DMS153 treated with DMSO at 0.1 percent for 48 hours (cell line): Measurements from ENCODE around the gene MMRN2.
"Not testable (repeated sequence)": the region's sequence is repeated elsewhere in the genome, so short reads cannot be mapped to it uniquely, and the experiment has no call there.

Experiments used
- DNase-seq: peaks from one replicate; lab custom pipeline; 2025; ENCODE audit not compliant: unreplicated experiment; lab: John Stamatoyannopoulos, UW

The MMRN2 gene

GRCh38 chr10:86942441-86943315 lies 14.7 kb downstream of the MMRN2 start:
- DNase-seq, result no peak

DNA sequence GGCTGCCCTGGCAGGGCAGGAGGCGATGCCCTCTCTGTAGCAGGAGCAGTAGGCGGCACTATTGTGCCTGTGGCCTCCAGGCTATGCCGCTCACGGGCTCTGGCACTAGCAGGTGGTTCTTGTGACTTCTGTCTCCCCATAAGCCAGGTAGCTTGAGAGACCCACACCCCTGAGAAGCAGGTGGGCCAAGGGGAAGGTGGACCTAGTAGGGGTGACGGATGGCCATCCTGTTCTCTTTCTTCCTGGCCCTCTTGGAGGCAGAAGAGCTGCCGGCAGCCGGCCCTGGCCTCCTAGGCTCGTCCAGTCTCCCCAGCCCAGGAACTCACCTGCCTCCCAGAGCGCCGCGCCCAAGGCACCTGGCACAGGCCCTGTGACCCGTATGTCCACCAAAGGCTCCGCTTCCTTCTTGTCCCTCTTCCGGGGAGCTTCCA lies 15.4 kb downstream of the MMRN2 start:
- no peak for DNase-seq

GRCh38 chr10:86941426-86941825 lies 16.0 kb downstream of the MMRN2 start:
- DNase-seq, result no peak

DNA sequence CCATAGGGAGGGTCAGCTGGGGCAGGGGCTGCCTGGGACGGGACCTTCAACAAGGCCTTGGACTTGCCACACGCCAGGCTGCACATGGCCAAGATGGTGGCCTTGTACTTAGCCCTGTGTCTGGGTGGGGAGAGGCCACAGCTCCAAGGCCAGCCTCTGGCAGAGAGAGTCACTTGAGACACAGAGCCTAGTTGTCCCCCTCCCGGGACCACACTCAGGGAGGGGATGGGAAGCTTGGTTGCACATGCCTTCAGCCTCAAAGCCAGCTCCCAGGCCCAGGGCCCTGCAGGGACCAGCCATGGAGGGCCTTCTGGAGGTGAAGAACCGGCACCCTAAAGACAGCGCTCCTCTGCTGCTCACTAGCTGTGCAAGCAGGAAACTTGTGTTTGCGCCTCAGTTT lies 16.7 kb downstream of the MMRN2 start:
- no peak for DNase-seq

- DNase-seq, result not testable (repeated sequence)
These were observed 17.3 kb downstream of the MMRN2 start for GRCh38 chr10:86940076-86940475.

DNA sequence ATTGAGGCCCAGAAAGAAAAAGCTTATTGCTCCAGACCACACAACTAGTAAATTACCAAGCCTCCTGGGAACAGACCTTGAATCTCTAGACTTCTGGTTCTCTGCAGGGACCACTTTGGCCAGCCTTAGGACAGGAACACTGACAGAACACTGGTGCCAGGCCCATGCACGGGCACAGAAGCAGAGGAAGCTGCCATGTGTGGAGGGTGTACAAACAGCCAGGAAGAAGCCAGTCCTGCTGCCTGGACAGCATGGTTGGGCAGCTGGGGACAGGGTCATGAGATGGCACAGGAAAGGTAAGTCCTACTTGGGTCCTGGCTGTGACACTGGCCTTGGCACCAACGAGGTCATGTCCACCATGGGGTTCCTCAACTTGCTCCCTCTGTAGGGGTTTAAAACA lies 19.2 kb downstream of the MMRN2 start:
- no peak for DNase-seq

DNA sequence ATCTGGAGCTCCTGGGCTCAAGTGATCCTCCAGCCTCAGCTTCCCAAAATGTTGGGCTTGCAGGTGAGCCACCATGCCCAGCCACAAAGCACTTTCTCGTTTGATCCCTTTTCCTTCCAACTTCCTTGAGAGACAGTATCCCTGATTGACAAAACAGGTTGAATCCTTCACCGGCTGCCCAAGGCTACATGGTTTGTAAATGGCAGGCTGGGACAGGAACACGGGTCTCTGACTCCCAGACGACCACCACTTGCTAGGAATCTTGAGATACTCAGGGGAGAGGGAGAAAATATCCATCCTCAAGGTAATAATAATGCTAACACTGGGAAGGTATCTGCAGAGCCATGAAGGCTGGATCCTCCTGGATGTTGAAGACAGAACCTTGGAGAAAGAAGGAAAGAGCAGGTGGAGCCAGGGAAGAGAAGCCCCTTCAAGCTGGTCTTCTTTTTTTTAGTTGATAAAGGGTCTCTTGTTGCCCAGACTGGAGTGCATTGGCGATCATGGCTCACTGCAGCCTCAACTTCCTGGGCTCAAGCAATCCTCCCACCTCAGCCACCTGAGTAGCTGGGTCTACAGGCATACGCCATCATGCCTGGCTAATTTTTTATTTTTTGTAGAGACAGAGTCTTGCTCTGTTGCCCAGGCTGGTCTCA lies 19.8 kb downstream of the MMRN2 start:
- DNase-seq, result no peak

GRCh38 chr10:86936661-86937501 lies 20.5 kb downstream of the MMRN2 start:
- no peak for DNase-seq

DNA sequence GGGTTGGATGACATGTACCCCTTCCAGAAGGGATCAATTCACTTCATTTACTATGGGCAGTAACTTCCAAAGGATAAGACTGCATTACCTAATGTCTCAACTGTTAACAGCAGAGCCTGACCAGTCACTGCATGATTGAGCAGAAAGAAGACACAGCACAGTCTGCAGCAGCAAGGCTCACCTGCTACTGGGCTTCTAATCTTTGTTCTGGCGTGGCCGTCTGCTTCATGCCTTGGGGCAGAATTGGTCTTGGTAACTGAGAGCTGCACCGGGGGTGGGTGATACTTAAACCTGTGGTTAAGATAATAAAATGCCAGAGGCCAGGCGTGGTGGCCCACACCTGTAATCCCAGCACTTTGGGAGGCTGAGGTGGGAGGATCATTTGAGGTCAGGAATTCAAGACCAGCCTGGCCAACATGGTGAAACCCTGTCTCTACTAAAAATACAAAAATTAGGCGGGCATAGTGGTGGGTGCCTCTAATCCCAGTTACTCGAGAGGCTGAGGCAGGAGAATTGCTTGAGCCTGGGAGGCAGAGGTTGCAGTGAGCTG lies 23.2 kb downstream of the MMRN2 start:
- DNase-seq, result not testable (repeated sequence)

DNA sequence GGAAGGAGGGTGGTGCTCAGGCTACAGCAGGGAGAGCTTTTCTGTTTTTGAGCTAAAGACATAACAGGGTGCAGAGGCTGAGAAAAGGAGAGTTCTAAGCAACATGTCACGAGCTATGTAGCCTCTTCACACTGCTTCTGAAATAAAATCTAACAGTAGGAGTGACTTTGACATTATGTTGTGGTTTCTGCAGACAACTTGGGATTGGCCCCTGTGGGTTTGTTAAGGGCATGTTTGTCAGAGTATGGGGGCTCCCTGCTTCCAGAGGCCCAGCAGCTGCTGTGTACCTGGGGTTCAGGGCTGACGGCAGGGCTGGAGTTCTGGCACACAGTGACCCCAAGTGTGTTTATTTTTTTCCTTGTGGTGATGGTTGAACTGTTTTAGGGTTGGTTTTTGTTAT lies 24.7 kb downstream of the MMRN2 start:
- DNase-seq, result no peak

DNA sequence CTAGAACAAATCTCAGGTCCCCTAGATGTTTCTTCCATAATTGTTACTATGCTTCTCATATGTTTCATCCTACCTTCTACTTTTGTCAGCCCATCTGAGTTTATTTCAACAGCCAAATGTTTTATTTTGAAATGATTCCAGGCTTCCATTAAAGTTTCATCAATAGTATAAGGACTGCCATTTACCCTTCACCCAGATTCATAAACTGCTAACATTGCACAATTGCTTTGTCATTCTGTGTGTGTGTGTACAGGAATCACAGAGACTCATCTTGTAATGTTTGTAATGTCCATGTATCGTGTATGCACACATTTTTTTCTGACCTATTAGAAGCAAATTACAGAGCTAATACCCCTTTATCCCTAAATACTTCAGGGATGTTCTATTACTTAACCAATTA lies 25.5 kb downstream of the MMRN2 start:
- DNase-seq, result no peak

- DNase-seq, result no peak
These were observed 27.7 kb downstream of the MMRN2 start for GRCh38 chr10:86929468-86930380.

DNA sequence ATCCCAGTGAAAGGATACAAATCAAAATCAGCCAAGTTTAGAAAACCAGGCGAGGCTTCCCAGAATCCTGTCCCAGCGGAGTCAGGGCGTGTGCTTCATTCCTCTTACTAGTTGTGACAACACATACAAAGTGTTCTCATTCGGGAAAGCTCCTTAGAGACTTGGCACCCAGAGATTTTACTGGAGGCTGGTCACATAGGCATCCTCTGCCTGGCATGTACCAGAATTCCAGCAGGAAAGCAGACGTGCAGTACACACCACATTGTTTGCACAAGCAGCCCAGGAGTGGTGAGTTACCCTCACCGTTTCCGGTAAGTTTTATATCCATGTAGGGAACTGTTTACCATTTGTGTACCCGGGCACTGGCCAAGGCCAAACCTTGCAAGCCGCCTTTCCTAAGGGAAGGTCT lies 34.9 kb downstream of the MMRN2 start:
- no peak for DNase-seq

- no peak for DNase-seq
These were observed 39.4 kb downstream of the MMRN2 start for GRCh38 chr10:86918022-86918471.

GRCh38 chr10:86914734-86915133 lies 42.7 kb downstream of the MMRN2 start:
- DNase-seq, result no peak

GRCh38 chr10:86905429-86905828 lies 52.0 kb downstream of the MMRN2 start:
- DNase-seq, result no peak

- DNase-seq, result no peak
These were observed 52.8 kb downstream of the MMRN2 start for GRCh38 chr10:86904600-86904999.

GRCh38 chr10:86900955-86901354 lies 56.5 kb downstream of the MMRN2 start:
- DNase-seq, result no peak

GRCh38 chr10:86899670-86900276 lies 57.6 kb downstream of the MMRN2 start:
- DNase-seq, result peak; percentile 24

DNA sequence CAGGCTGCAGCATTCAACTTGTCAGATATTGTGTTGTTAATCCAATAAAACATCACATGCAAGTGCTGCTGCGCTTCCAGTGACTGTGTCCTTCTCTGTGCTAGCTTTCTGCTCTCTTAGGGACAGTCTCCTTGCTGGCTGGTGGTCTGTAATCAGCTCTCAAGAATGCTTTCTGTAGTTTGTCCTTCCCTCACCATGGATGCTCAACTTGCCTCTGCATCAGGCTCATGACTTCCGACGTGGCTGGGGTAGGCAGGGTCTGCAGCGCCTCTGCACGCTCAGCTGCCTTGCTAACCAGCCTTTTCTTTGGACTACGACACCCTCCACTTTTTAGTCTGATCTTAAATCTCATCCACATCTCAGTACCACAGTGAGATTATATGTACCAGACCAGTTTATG lies 58.3 kb downstream of the MMRN2 start:
- DNase-seq, result no peak
